Limb (tissue), 2 donors: ENCODE data around the gene SNRPB2.

Experiments
- DNase-seq, 2 donors: peaks; one replicate each; pipeline ENCODE4 v3.0.0-alpha.2; 2016; ENCODE audit errors: extremely low spot score in 2 of 2

The SNRPB2 gene

DNA sequence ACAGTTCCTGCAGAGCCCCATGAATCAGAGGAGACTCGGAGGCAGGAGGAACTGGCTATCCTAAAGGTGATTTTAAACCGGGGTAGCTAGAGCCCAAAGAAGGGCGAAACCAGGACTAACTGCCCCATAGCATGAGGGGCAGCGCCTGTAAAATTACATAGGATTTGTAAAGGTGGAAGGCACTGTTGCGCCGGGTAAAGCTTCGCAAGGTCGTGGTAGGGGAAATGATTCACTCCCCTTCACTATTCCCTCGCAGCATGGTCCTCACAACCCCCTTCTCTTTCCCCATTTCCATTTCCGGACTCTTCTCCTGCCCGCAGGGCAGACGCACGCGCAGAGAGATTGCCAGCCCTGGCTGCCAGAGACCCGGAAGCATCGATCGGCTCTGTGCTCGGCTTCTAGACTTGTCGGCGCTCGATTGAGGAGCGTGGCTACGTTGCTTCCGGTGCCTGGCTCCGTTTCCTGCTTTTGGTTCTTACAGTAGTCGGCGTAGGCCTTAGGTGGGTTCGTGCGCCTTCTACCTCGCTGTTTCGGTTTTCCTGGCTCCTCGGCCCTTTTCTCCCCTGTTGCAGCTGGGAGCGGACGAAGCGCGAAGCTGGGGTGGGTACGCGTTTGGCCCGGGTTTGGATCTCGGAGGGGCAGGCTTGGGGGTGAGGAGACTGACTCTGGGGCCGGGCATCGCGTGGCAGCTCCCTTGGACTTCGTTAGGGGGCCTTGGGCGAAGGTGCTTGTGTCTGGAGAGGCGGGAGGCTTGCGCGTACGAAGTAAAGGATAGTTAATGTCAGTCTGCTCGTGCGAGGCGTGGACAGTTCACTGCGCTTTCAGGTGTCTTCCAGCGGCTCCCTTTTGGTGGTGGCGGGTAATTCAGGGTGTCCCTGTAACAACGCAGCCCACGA is at the start of gene SNRPB2:
Gene SNRPB2, plus strand, starts transcription at position 462 of the 896 bp plus-strand sequence. CDS start 1,677 bp downstream, outside the sequence.
- peak; percentile 94 to 96 for DNase-seq

- no peak for DNase-seq
Observed at GRCh38 chr20:16684416-16684815, 45.4 kb upstream of the SNRPB2 start.

- DNase-seq = no peak
Observed at GRCh38 chr20:16689906-16690305, 39.9 kb upstream of the SNRPB2 start.

DNA sequence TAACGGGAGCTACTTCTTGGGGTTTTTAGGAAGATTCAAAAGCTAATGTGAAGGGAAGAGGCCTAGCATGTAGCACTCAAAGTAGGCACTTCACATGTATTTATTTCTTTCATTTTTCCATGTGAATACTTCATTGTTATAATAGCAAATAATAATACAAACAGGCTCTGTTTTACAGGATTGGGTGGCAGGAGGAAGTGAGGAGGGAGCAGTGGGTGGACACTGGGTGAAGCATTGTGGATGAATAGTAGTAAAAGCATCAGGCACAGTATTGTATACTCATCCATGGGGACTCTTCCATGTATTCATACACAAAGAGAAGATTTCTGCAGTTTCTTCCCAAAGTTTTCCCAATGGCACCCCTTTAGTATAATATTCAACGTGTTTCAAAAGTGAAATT is 38.4 kb upstream of the SNRPB2 start:
- no peak for DNase-seq

DNA sequence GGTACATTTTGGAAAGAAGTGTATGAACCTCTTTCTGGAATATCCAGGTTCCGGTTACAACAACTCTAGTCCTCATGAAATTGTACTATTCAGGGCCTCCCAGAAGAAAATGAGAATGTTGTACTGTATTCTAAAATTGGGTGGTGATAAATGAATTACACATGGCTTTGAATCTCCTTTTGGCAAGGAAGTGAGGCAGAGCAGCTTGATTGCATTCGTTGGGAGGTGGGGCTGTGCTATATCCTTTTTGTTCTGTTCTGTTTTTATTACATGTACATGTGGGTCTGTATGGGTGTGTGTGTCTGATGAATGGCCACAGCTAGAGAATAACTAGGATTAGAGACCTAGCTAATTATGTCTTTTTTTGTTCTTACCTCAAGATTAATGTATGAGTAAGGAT is 37.8 kb upstream of the SNRPB2 start:
- DNase-seq = no peak

DNA sequence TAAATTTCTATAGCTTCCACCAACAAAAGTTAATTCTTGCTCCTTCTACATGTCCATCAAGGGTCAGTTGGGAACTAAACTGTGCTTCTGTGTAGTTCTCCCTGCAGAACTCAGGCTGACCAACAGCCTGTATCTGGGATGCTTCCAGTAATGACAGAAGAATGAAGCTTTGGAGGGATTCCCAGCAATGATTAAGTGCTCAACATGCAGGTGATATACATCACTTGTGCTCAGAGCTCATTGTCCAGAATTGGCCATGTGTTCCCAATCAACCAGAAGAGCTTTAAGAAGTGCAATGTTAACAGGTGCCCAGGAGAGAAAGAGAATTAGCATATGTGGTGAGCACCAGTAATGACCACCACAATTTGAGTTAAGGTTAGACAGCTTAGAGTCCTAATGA is 37.4 kb upstream of the SNRPB2 start:
- DNase-seq = no peak

DNA sequence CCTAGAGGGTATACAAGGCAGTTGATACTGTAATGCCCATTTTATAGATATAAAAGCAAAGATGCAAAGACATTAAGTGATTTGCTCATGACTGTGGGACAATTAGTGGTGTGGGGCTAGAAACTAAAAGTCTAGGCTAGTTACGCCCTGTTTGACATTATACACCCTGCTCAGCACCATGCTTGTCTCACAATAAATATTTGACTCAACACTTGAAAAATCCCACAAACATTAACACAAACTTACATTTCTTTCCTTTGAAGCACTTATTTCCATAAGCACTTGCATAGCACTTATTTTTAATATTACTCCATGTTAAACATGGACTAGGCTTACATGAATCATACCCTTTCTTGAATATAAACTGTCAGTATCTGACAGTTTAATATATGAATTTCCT is 36.5 kb upstream of the SNRPB2 start:
- no peak for DNase-seq

DNA sequence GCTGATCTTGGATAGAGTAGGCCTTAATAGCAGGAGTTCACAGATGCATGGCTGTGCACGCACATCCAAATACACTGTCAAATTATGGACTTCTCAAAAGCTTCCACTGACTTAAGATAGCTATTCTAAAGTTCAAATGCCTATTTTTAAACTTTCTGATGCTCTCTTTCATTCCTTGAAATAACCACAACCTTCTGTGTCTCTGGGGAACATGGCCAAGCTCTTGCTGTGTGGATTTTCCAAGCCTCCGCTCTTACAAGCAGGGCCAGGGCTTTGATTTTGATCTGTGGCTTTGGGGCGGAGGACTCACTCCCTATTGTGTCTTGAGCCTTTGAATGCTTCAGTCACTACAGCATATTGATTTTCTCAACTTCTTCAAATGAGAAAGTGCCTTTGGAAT is 35.7 kb upstream of the SNRPB2 start:
- DNase-seq = no peak

- no peak for DNase-seq
Observed at GRCh38 chr20:16695628-16696027, 34.2 kb upstream of the SNRPB2 start.

- no peak for DNase-seq
Observed at GRCh38 chr20:16699293-16699692, 30.5 kb upstream of the SNRPB2 start.

GRCh38 chr20:16701296-16701695 is 28.5 kb upstream of the SNRPB2 start:
- no peak for DNase-seq

DNA sequence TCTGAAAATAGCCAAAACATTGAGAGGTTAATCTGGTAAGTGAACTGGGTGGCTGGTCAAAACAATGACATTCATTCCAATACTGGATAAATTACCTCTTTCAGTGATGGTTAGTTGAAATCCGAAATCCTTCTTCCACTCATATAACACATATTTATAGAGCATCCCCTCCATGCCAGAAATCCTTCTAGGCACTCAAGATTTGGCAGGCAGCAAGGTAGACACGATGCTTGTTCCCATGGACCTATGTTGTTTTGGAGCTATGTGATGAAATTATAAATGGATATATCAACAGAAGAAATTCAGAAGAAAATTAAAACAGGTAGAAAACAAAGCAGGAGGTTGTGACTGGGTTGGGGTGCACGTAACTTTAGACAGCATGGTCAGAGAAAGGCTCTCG is 26.3 kb upstream of the SNRPB2 start:
- no peak for DNase-seq

GRCh38 chr20:16707674-16708073 is 22.2 kb upstream of the SNRPB2 start:
- DNase-seq = no peak

- no peak for DNase-seq
Observed at GRCh38 chr20:16708602-16709001, 21.2 kb upstream of the SNRPB2 start.

GRCh38 chr20:16709017-16709416 is 20.8 kb upstream of the SNRPB2 start:
- DNase-seq = no peak

GRCh38 chr20:16710781-16711180 is 19.0 kb upstream of the SNRPB2 start:
- DNase-seq = no peak

DNA sequence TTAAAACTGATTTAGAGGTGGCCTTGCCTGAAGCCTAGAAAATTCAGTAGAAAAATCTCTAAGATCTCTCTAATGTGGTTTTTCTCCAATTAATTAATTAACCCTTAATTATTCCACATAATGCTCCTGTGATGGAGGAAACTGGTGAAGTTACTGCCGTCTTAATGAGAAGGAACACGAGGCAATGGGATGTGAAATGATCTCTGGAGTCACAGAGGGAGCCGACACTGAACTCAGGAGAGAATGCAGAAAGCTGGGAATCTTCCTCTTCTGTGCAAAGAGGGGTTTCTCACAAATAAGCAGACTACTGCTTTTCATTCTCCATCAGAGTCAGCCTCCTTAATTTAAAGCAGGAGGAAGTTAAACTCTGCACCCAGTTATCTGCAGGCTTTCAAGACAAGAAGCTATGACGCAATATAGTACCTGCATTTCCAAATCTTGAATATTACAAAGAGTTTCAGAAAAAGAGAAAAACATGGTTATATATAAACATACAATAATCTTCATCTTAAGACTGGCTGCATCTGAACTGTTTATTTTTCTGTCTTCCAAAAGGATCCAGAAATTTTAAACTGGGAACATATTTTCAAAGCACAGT is 18.1 kb upstream of the SNRPB2 start:
- DNase-seq = no peak

- DNase-seq = no peak
Observed at GRCh38 chr20:16712511-16712947, 17.3 kb upstream of the SNRPB2 start.

DNA sequence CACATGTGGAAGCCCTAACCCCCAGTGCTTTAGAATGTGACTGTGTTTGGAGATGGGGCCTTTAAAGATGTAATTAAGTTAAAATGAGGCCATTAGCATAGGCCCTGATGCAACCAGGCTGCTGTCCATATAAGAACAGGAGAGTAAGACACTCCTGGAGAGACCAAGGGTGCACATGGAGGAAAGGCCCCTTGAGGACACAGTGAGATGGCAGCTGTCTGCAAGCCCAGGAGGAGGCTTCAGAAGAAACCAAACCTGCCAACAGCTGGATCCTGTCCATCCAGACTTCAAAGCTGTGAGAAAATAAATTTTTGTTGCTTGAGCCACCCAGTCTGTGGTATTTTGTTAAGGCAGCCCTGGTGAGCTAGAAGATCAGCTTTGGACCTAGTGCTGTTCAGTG is 16.8 kb upstream of the SNRPB2 start:
- DNase-seq = no peak

GRCh38 chr20:16714242-16714641 is 15.6 kb upstream of the SNRPB2 start:
- DNase-seq = no peak

DNA sequence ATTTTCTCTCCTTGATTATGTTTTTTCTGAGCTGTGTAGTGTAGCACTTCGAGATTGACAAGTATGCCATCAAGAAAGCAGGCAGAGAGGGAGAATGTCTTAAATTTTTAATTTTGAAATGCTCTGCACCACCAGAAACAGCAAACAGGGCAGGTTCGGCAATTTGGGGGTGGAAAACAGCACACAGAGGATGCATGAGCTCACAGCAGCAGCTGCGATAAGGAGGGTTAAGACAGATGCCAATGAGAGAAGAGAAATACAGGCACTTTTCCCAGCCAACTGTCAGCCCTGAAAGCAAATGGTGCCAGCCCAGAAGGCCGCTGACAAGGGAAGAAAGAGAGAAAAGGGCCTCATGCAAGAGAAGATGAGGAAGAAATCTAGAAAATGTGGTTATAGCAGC is 15.1 kb upstream of the SNRPB2 start:
- DNase-seq = peak in 1 of 2 donors; percentile 42

DNA sequence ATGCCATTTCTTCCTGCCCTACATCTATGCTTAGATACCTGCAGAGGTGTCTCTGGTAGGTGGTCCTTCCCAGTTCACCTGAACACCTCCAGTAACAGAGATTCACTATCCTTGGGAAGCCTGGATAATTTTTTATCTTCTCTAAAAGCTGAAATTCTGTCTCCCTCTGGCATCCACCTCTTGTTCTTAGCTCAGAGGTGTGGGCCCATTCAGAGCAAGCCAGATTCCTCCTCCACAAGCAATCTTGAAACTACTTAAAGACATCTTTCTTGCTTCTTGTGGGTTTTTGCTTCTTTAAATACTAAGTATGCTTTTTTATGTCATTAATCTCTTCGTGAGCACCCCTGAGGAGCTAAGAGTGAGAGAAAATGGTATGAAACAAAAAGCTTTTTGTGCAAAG is 10.4 kb upstream of the SNRPB2 start:
- DNase-seq = no peak

DNA sequence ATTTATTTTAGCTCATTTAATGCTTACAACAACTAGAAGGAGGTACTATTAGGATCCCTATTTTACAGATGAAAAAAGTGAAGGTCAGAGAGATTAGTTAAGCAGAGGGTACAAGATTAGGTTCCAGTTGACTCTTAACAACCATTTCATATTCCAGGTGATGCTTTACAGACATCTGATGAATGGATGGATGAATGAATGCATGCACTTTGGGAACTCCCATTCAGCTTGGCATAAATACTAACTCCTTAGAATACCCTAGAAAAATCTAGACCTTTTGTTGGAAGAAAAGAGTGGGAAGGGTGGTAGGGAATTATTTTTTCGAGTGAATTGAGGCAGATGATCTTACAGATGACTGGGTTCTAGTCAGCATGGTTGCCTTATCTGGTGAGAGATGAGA is 746 bp upstream of the SNRPB2 start:
- DNase-seq = no peak
